IMR-90 (cell line): ENCODE data around the gene TREH. TPM values are rescaled to one million over a fixed set of nuclear protein-coding genes. Genes with fewer than 3 reads are reported as not detected.
"Not testable (repeated sequence)": the region's sequence is repeated elsewhere in the genome, so short reads cannot be mapped to it uniquely, and the experiment has no call there.

Source experiments
- ATAC-seq: fragments of 200-7000 bp; cut with Tn5 transposase; 2 replicates; pipeline ENCODE4 v1.9.1; 2020; ENCODE audit warnings: low read depth, mild to moderate bottlenecking, moderate library complexity
- BruUV-seq: library from RNA; stranded (reverse); fragments of 400-500 nt; replicated peaks from 2 replicates; lab custom pipeline; 2021; lab: Mats Ljungman, UMichigan
- CTCF ChIA-PET: fragments of 300-600 bp; formaldehyde crosslinking; extraction: SDS; loops from one replicate; lab custom pipeline; 2021; ENCODE audit warnings: antibody characterized with exemption; lab: Yijun Ruan, JAX
- POLR2A ChIA-PET: fragments of 300-600 bp; sonication (Branson Sonifier 250); formaldehyde crosslinking; loops from one replicate; lab custom pipeline; 2022; ENCODE audit warnings: antibody characterized with exemption; ENCODE audit not compliant: unreplicated experiment; lab: Charles Lee
- DNase-seq: peaks from one replicate; pipeline ENCODE4 v3.0.0; 2013
- H2AFZ ChIP-seq: replicated peaks from 2 replicates; pipeline ENCODE3; 2013; ENCODE audit warnings: low read length, mild to moderate bottlenecking; ENCODE audit not compliant: poor library complexity
- H2AK5ac ChIP-seq: 2 replicates; pipeline ENCODE4 v1.6.1; 2013; ENCODE audit warnings: low read depth, low read length, inconsistent platforms
- H2AK9ac ChIP-seq: replicated peaks from 2 replicates; pipeline ENCODE3; 2013; ENCODE audit warnings: mild to moderate bottlenecking, low read depth, low read length, moderate library complexity; ENCODE audit not compliant: poor library complexity
- H2BK120ac ChIP-seq: 2 replicates; pipeline ENCODE4 v1.6.1; 2013; ENCODE audit warnings: low read depth, low read length, inconsistent platforms
- H2BK15ac ChIP-seq: 3 replicates; pipeline ENCODE4 v1.6.1; 2013; ENCODE audit warnings: low read depth, low read length, inconsistent platforms
- H2BK20ac ChIP-seq: 2 replicates; pipeline ENCODE4 v1.6.1; 2013; ENCODE audit warnings: low read depth, mild to moderate bottlenecking, inconsistent platforms, low read length, moderate library complexity
- H2BK5ac ChIP-seq: 2 replicates; pipeline ENCODE4 v1.6.1; 2013; ENCODE audit warnings: mild to moderate bottlenecking, low read depth, low read length, inconsistent platforms; ENCODE audit not compliant: poor library complexity, severe bottlenecking
- H3K14ac ChIP-seq: replicated peaks from 2 replicates; pipeline ENCODE4 v1.6.1; 2013; ENCODE audit warnings: low read depth, low read length, inconsistent platforms
- H3K18ac ChIP-seq: 2 replicates; pipeline ENCODE4 v1.6.1; 2013; ENCODE audit warnings: low read depth, low read length, control low read depth
- H3K23ac ChIP-seq: 2 replicates; pipeline ENCODE4 v1.6.1; 2013; ENCODE audit warnings: low read depth, low read length, inconsistent platforms
- H3K27ac ChIP-seq: 2 replicates; pipeline ENCODE4 v1.5.1; 2013; ENCODE audit warnings: mild to moderate bottlenecking, control low read depth, low read length; ENCODE audit not compliant: insufficient read depth
- H3K27me3 ChIP-seq: 2 replicates; pipeline ENCODE4 v1.6.1; 2013; ENCODE audit warnings: low read length; ENCODE audit not compliant: control insufficient read depth, insufficient read depth
- H3K36me3 ChIP-seq: 2 replicates; pipeline ENCODE4 v1.6.1; 2013; ENCODE audit warnings: low read length, mixed read lengths; ENCODE audit not compliant: control insufficient read depth, insufficient read depth
- H3K4ac ChIP-seq: 2 replicates; pipeline ENCODE4 v1.6.1; 2013; ENCODE audit warnings: low read depth, low read length, inconsistent platforms
- H3K4me1 ChIP-seq: 2 replicates; pipeline ENCODE4 v1.6.1; 2013; ENCODE audit warnings: low read length, mixed read lengths; ENCODE audit not compliant: control insufficient read depth, insufficient read depth
- H3K4me2 ChIP-seq: 2 replicates; pipeline ENCODE4 v1.6.1; 2013; ENCODE audit warnings: low read depth, mild to moderate bottlenecking, control low read depth, low read length, moderate library complexity
- H3K4me3 ChIP-seq: 2 replicates; pipeline ENCODE4 v1.5.1; 2013; ENCODE audit warnings: low read depth, mild to moderate bottlenecking, control low read depth, low read length, moderate library complexity; ENCODE audit not compliant: insufficient read depth
- H3K56ac ChIP-seq: 2 replicates; pipeline ENCODE4 v1.6.1; 2013; ENCODE audit warnings: low read length, inconsistent platforms; ENCODE audit not compliant: insufficient read depth; ENCODE audit errors: extremely low read depth
- H3K79me1 ChIP-seq, 2 experiments: 2 replicates each; pipeline ENCODE4 v1.6.1; 2013; ENCODE audit warnings: low read length in 2 of 2, inconsistent platforms in 1 of 2, low read depth in 1 of 2
- H3K9ac ChIP-seq: 2 replicates; pipeline ENCODE4 v1.6.1; 2013; ENCODE audit warnings: low read depth, low read length, control low read depth
- H3K9me1 ChIP-seq: 2 replicates; pipeline ENCODE4 v1.6.1; 2013; ENCODE audit warnings: low read length, inconsistent platforms; ENCODE audit not compliant: insufficient read depth
- H3K9me3 ChIP-seq: 2 replicates; pipeline ENCODE4 v1.6.1; 2013; ENCODE audit warnings: low read length; ENCODE audit not compliant: control insufficient read depth, insufficient read depth
- H4K20me1 ChIP-seq: 2 replicates; pipeline ENCODE4 v1.6.1; 2013; ENCODE audit warnings: low read length, inconsistent platforms; ENCODE audit not compliant: insufficient read depth
- H4K5ac ChIP-seq: 2 replicates; pipeline ENCODE4 v1.6.1; 2013; ENCODE audit warnings: mild to moderate bottlenecking, low read depth, low read length, control low read depth
- H4K8ac ChIP-seq, 2 experiments: 2 replicates each; pipeline ENCODE4 v1.6.1; 2013; ENCODE audit warnings: low read depth in 2 of 2, low read length in 2 of 2, control low read depth in 1 of 2, inconsistent platforms in 1 of 2
- H4K91ac ChIP-seq: 2 replicates; pipeline ENCODE4 v1.6.1; 2013; ENCODE audit warnings: low read depth, low read length, inconsistent platforms; ENCODE audit not compliant: insufficient read depth
- BHLHE40 ChIP-seq: fragments of 150-350 bp; IDR thresholded peaks from 2 replicates; pipeline ENCODE4 v1.6.1; 2016; ENCODE audit warnings: mild to moderate bottlenecking, low read depth, low read length
- MAZ ChIP-seq: IDR thresholded peaks from 2 replicates; pipeline ENCODE4 v1.6.1; 2012; ENCODE audit warnings: low read depth, mild to moderate bottlenecking, low read length, improper control_type of control experiment, moderate library complexity, borderline replicate concordance
- POLR2A ChIP-seq: IDR thresholded peaks from 2 replicates; pipeline ENCODE4 v1.6.1; 2012; ENCODE audit warnings: mild to moderate bottlenecking, low read depth, low read length
- RAD21 ChIP-seq: IDR thresholded peaks from 2 replicates; pipeline ENCODE4 v1.6.1; 2012; ENCODE audit warnings: low read length, improper control_type of control experiment
- WGBS, 2 experiments: methylation state at CpG; one replicate each; pipeline versions ENCODE4 v1.1.5 to v1.1.7; 2013; ENCODE audit warnings: missing lambda C conversion rate in 2 of 2; ENCODE audit not compliant: insufficient read length in 1 of 2; ENCODE audit errors: extremely low coverage in 2 of 2; 5-methylcytosine and 5-hydroxymethylcytosine counted together
- dilution Hi-C: fragments of 300-500 bp; cut with HindIII; formaldehyde crosslinking; loops from one replicate; pipeline ENCODE4 v1.14.3; 2018; ENCODE audit warnings: low sequenced_read_pairs; ENCODE audit not compliant: unreplicated experiment
- in situ Hi-C: fragments of 300-500 bp; cut with MboI; formaldehyde crosslinking; loops from 3 replicates; pipeline ENCODE4 v1.14.3; 2019; ENCODE audit warnings: low sequenced_read_pairs, inconsistent platforms, mixed read lengths
- intact Hi-C: fragments of 100-400 bp; cut with micrococcal nuclease; formaldehyde crosslinking; loops from 2 replicates; pipeline ENCODE4 v1.10.0; 2022
- polyA plus RNA-seq, 3 experiments: library from polyadenylated mRNA; depleted of rRNA; stranded (reverse); fragments of >200 nt; gene quantifications; 2 replicates each; pipeline ENCODE4 v1.2.3, GENCODE V29; 2012; ENCODE audit warnings: low replicate concordance in 1 of 3
- total RNA-seq: library from RNA; depleted of rRNA; stranded (reverse); fragments of >200 nt; gene quantifications from 2 replicates; pipeline ENCODE4 v1.2.3, GENCODE V29; 2012

The TREH gene
- total and polyA plus RNA-seq, 2 of the 4 experiments (the other 2 are of a cell fraction), result not detected

DNA sequence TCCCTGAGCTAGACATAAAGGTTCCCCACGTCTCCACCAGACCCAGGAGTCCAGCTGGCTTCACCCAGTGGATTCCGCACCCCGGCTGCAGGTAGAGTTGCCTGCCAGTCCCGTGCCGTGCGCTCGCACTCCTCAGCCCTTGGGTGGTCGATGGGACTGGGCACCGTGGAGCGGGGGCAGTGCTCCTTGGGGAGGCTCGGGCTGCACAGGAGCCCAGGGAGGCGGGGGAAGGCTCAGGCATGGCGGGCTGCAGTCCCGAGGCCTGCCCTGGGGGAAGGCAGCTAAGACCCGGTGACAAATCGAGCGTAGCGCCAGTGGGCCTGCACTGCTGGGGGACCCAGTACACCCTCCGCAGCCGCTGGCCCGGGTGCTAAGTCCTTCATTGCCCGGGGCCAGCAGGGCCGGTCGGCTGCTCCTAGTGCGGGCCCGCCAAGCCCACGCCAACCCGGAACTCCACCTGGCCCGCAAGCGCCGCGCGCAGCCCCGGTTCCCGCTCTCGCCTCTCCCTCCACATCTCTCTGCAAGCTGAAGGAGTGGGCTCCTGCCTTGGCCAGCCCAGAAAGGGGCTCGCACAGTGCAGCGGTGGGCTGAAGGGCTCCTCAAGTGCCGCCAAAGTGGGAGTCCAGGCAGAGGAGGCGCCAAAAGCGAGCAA is 9.5 kb upstream of the TREH start:
- intact Hi-C loops (no loop called here), in situ Hi-C loops (no loop called here), dilution Hi-C loops (no loop called here)
- Histone ChIP-seq H2AK5ac (no peak overlapping the region), H3K79me1 (no peaks in the 10 kb centered on the region), H2BK120ac (no peak overlapping the region), H3K14ac (no peak overlapping the region), H3K56ac (no peak overlapping the region), H4K8ac (0 out of 4 replicates have a peak overlapping the region, but pooled peaks of 1 of the 2 experiments have one; percentile 38), H4K91ac (no peak overlapping the region), H3K4me1 (peaks cover 14% of the 10 kb centered on the region), H3K4me3 (no peak overlapping the region), H3K27me3 (peaks cover 8% of the 10 kb centered on the region), H2AFZ (peak overlapping the region; percentile 99), H3K9me1 (peaks cover 8% of the 10 kb centered on the region; the same call in 1 of the 2 replicates), H4K5ac (no peak overlapping the region), H3K36me3 (no peaks in the 10 kb centered on the region), H4K20me1 (no peaks in the 10 kb centered on the region), H3K27ac (no peak overlapping the region), H2AK9ac (peak overlapping the region; percentile 28), H3K4me2 (no peak overlapping the region), H3K4ac (no peak overlapping the region), H2BK20ac (no peak overlapping the region), H2BK15ac (no peak overlapping the region), H2BK5ac (no peak overlapping the region), H3K9ac (no peak overlapping the region), H3K18ac (no peak overlapping the region), H3K23ac (no peak overlapping the region), H3K9me3 (no peaks in the 10 kb centered on the region)
- BruUV-seq, result no TSS peak
- ChIA-PET POLR2A (no interaction called here), CTCF (interaction anchor here (0.7 to 2.0 kb wide), 12 partner anchors 12 to 273 kb away, joined by 3 to 10 read pairs (median 4); partner anchors contain the start of gene UPK2)
- no peak for TF ChIP-seq BHLHE40
- TF ChIP-seq POLR2A, result no peak
- TF ChIP-seq RAD21, result no peak
- no peak for TF ChIP-seq MAZ
- ATAC-seq (no peak), DNase-seq (no peak)
- WGBS, 2 experiments, result 86% methylated on average over 27 of the region's 41 CpGs; no CpG with 5 or more reads in 1 of the 2 experiments

DNA sequence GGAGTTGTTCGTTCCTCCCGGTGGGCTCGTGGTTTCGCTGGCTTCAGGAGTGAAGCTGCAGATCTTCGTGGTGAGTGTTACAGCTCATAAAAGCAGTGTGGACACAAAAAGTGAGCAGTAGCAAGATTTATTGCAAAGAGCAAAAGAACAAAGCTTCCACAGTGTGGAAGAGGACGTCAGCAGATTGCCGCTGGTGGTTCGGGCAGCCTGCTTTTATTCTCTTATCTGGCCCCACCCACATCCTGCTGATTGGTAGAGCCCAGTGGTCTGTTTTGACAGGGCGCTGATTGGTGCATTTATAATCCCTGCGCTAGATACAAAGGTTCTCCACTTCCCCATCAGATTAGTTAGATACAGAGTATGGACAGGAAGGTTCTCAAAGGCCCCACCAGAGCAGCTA is 8.9 kb upstream of the TREH start:
- H3K18ac ChIP-seq, H3K56ac ChIP-seq, H4K20me1 ChIP-seq, H3K14ac ChIP-seq, H3K4ac ChIP-seq, H3K27ac ChIP-seq, H3K9me1 ChIP-seq, H2AK9ac ChIP-seq, H3K79me1 ChIP-seq, H2BK120ac ChIP-seq, H4K8ac ChIP-seq, DNase-seq, H3K36me3 ChIP-seq, H2BK15ac ChIP-seq, H4K91ac ChIP-seq, H3K9me3 ChIP-seq, H3K27me3 ChIP-seq, H4K5ac ChIP-seq, POLR2A ChIA-PET, H3K4me3 ChIP-seq, BruUV-seq, H2AK5ac ChIP-seq, H2BK5ac ChIP-seq, H3K4me2 ChIP-seq, H2AFZ ChIP-seq, intact Hi-C loops, H2BK20ac ChIP-seq, in situ Hi-C loops, H3K9ac ChIP-seq, H3K23ac ChIP-seq, dilution Hi-C loops, ATAC-seq: not testable (repeated sequence)
- WGBS, 2 experiments, result 89% methylated on average over 5 of the region's 10 CpGs; no CpG with 5 or more reads in 1 of the 2 experiments
- CTCF ChIA-PET, result interaction anchor here (2.0 kb wide), 1 partner anchor 101 kb away, joined by 7 read pairs; no protein-coding TSS in a partner anchor
- peaks cover 14% of the 10 kb centered on the region for H3K4me1 ChIP-seq
